ENCODE measurements around the gene ZNF200.

GRCh38 chr16:3202903-3203539 is 31.9 kb downstream of the ZNF200 start:
- TF ChIP-seq CTCF (IDR thresholded peaks at IDR 0.05): no peak
- TF ChIP-seq POLR2A (IDR thresholded peaks at IDR 0.05): no peak

All from right lobe of liver (tissue), 4 donors.